Ascending aorta (tissue), 2 donors: ENCODE data around the gene CIC. TPM values are rescaled to one million over a fixed set of nuclear protein-coding genes. Genes with fewer than 3 reads are reported as not detected.
A peak's percentile ranks its signal among the peaks of the same experiment; 100 is the strongest.

ENCODE experiments used
- DNase-seq, 2 donors: peaks; one replicate each; pipeline ENCODE4 v3.0.0-alpha.2; 2019; ENCODE audit warnings: low spot score in 2 of 2
- H3K27ac ChIP-seq, 2 donors: fragments of 200-600 bp; sonication (generic); one replicate each; pipeline ENCODE4 v1.5.1; 2016 to 2017; ENCODE audit warnings: mild to moderate bottlenecking in 1 of 2
- H3K27me3 ChIP-seq: fragments of 200-600 bp; sonication (generic); one replicate; pipeline ENCODE4 v1.5.1; 2017
- H3K36me3 ChIP-seq, 2 donors: fragments of 200-600 bp; sonication (generic); one replicate each; pipeline ENCODE4 v1.5.1; 2016
- H3K4me1 ChIP-seq, 2 donors: fragments of 200-600 bp; sonication (generic); one replicate each; pipeline ENCODE4 v1.5.1; 2016 to 2017; ENCODE audit warnings: mild to moderate bottlenecking in 1 of 2
- H3K4me3 ChIP-seq, 2 donors: fragments of 200-600 bp; sonication (generic); one replicate each; pipeline ENCODE4 v1.5.1; 2016 to 2017; ENCODE audit warnings: mild to moderate bottlenecking in 1 of 2
- H3K9me3 ChIP-seq, 2 donors: fragments of 200-600 bp; sonication (generic); one replicate each; pipeline ENCODE4 v1.5.1; 2016
- intact Hi-C: fragments of 100-400 bp; cut with DNase I; formaldehyde crosslinking; loops from one replicate; pipeline ENCODE4 v1.15.1; 2023
- total RNA-seq: library from RNA; depleted of rRNA; stranded (reverse); fragments of >200 nt; gene quantifications from one replicate; pipeline ENCODE4 v1.1.0, GENCODE V29; 2016
- TF ChIP-seq, protein P1 (sequence below), 3 experiments: fragments of 200-600 bp in 2 of 3; fragments of 450-650 bp in 1 of 3; sonication (generic) in 2 of 3; IDR thresholded peaks; one replicate each; pipeline ENCODE4 v1.5.1; 2016 to 2019; ENCODE audit warnings: antibody characterized with exemption in 3 of 3, mild to moderate bottlenecking in 1 of 3, moderate library complexity in 1 of 3

Gene CIC
- total RNA-seq, 1 donor from 2014 or later = 247 TPM

DNA sequence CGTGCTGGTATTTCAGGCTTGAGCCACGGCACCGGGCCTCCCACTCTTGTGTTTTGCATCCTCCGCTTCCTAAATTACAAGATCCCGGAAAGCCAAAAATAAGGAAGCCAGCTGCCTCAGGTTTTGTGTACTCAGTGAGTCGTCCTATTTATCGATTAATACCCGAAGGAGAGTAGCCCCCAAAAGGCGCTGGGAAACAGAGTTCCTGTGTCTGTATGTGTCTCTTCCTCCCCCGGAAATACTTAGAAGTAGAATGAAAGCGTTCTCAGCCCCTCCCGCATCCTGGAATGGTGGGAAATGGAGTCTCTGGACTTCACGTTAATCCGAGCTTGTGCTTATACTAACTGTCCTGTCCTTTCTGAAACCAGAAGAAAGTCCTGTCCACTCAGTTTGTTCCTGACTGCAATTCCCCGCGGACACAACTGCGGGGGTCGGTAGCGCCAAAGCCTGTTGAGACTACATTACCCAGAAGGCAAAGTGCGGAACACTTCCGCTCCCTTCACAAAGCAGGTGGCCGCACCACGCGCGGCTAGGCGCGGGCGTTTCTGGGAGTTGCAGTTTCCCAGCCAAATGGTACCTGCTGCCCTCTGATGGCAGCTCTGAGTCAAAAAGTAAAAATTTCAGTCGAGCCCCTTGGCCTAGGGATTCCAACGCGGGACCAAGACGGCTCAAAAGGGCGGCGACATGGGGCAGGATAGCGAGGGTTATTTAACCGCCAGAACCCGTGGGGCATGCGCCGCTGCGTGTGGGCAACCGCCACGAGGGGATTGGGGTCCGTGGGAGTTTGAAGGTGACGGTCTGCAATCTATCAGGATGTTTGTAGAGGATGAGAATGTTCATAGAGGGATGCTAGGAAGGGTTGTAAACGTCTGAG is 24.5 kb upstream of the CIC start:
- H3K27ac ChIP-seq = peak overlapping the region; percentile 84 to 97
- peaks cover 7 to 14% of the 10 kb centered on the region in 2 donors for H3K36me3 ChIP-seq
- TF ChIP-seq, protein P1, sequence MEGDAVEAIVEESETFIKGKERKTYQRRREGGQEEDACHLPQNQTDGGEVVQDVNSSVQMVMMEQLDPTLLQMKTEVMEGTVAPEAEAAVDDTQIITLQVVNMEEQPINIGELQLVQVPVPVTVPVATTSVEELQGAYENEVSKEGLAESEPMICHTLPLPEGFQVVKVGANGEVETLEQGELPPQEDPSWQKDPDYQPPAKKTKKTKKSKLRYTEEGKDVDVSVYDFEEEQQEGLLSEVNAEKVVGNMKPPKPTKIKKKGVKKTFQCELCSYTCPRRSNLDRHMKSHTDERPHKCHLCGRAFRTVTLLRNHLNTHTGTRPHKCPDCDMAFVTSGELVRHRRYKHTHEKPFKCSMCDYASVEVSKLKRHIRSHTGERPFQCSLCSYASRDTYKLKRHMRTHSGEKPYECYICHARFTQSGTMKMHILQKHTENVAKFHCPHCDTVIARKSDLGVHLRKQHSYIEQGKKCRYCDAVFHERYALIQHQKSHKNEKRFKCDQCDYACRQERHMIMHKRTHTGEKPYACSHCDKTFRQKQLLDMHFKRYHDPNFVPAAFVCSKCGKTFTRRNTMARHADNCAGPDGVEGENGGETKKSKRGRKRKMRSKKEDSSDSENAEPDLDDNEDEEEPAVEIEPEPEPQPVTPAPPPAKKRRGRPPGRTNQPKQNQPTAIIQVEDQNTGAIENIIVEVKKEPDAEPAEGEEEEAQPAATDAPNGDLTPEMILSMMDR (IDR thresholded peaks at IDR 0.05) = peak; percentile 65 to 67 (median 66)
- H3K9me3 ChIP-seq = no peaks in the 10 kb centered on the region
- peak; percentile 69 to 97 for DNase-seq
- H3K27me3 ChIP-seq = no peaks in the 10 kb centered on the region
- H3K4me1 ChIP-seq = peaks cover 16 to 47% of the 10 kb centered on the region in 2 donors
- peak overlapping the region; percentile 93 to 95 for H3K4me3 ChIP-seq
- intact Hi-C loops = loop anchor here (1.0 to 5.0 kb wide), 3 partner anchors 40 to 167 kb away; partner anchors contain the start of gene ZNF574

DNA sequence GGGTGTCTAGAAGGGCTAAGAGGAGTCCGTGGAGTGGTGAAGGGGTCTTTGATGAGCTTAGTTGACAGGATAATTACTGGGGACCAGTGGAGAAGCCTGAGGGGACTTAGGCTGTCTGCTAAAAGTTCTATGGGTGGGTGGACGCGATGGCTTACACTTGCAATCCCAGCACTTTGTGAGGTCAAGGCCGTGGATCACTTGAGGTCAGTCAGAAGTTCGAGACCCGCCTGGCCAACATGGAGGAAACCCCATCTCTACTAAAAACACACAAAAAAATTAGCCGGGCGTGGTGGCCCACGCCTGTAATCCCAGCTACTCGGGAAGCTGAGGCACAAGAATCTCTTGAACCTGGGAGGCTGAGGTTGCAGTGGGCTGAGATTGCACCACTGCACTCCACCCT is 23.8 kb upstream of the CIC start:
- TF ChIP-seq, protein P1 (IDR thresholded peaks at IDR 0.05) = no peak
- Histone ChIP-seq H3K4me3 (peak overlapping the region; percentile 93 to 95), H3K36me3 (peaks cover 6 to 18% of the 10 kb centered on the region in 2 donors), H3K4me1 (peaks cover 16 to 51% of the 10 kb centered on the region in 2 donors), H3K27me3 (no peaks in the 10 kb centered on the region), H3K27ac (peak overlapping the region; percentile 84 to 97), H3K9me3 (no peaks in the 10 kb centered on the region)
- DNase-seq = no peak
- intact Hi-C loops = no loop called here

- Histone ChIP-seq H3K27me3 (no peaks in the 10 kb centered on the region), H3K4me3 (no peak overlapping the region), H3K27ac (peak overlapping the region; percentile 97 to 99), H3K4me1 (peaks cover 19 to 53% of the 10 kb centered on the region in 2 donors), H3K36me3 (peaks cover 6 to 18% of the 10 kb centered on the region in 2 donors), H3K9me3 (no peaks in the 10 kb centered on the region)
- TF ChIP-seq, protein P1 (IDR thresholded peaks at IDR 0.05) = peak; percentile 63 to 86 (median 85)
- intact Hi-C loops = loop anchor here (1.0 kb wide), 2 partner anchors 33 to 50 kb away; no protein-coding TSS in a partner anchor
- peak in 1 of 2 donors; percentile 94 for DNase-seq
Measured at GRCh38 chr19:42246143-42246921, 22.7 kb upstream of the CIC start.

DNA sequence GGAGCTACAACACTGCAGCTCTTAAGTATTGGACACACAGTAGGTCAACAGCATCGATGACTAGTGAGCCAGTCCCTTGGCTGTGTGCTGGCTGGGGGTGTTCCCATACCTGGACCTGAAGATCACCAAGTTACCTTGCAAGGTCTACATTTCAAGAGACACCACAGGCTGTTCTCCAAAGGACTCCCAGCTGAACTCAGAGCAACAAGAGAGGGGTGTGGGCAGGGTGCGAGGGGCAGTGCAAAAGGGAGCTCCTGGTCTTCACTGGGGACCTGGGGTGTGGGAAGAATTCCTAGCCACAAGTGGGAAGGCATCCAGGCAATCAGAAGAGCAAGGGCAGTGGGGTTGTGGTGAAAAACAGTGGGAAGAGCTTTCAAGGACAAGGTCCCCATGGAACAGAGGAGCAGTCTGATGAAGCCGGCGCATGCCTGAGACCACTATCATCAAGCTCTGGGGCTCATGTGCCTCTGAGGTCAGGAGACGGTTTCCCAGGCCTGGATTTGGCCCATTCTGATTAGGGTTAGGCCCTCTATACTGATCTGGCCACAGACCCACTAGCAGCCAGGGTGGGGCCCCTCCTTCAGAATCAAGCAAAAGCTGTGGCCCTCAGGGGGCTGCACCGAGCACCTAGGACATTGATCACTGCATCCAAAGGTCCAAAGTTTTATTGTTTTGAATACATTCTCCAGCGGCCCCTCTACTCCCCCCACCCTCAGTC is 22.0 kb upstream of the CIC start:
- Histone ChIP-seq H3K36me3 (peaks cover 6 to 18% of the 10 kb centered on the region in 2 donors), H3K4me1 (peaks cover 25 to 57% of the 10 kb centered on the region in 2 donors), H3K27ac (peak overlapping the region; percentile 97 to 99), H3K27me3 (no peaks in the 10 kb centered on the region), H3K9me3 (no peaks in the 10 kb centered on the region), H3K4me3 (no peak overlapping the region)
- intact Hi-C loops = loop anchor here (1.0 kb wide), 2 partner anchors 32 to 49 kb away; no protein-coding TSS in a partner anchor
- DNase-seq = no peak
- TF ChIP-seq, protein P1 (IDR thresholded peaks at IDR 0.05) = no peak

DNA sequence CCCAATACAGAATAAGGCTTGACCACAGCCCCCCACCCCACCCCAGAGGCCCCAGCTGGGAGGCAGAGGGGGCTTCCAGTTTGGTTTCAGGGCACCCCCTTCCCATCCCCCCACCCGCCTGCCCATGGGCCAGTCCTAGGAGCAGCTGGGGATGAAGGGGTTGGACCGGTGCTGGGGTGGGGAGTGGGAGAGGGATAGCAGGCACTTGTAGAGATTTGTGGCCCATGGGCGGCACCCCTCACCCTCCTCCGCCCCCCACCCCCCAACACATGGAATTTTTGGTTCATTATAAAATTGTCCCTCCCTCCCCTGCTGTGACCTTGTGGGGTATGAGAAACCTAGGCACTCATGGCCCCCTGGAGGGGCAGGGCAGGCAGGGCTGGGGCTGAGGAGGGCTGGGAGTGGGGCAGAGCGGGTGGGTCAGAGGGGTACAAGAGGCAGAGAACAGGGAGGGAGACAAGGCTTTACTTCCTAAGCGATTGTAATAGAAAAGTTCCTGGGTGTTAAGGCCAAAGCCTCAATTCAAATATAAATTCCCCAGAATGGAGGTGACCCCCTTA is 21.3 kb upstream of the CIC start:
- TF ChIP-seq, protein P1 (IDR thresholded peaks at IDR 0.05) = no peak
- DNase-seq = no peak
- intact Hi-C loops = no loop called here
- H3K4me3 ChIP-seq = no peak overlapping the region
- H3K9me3 ChIP-seq = no peaks in the 10 kb centered on the region
- no peaks in the 10 kb centered on the region for H3K27me3 ChIP-seq
- H3K36me3 ChIP-seq = peaks cover 6 to 18% of the 10 kb centered on the region in 2 donors
- peak overlapping the region; percentile 97 to 99 for H3K27ac ChIP-seq
- H3K4me1 ChIP-seq = peaks cover 25 to 62% of the 10 kb centered on the region in 2 donors
